Tibial nerve (tissue), 4 donors: ENCODE results near the gene PARD3B.

ENCODE experiments used
- CTCF ChIP-seq, 5 experiments: fragments of 200-600 bp in 3 of 5; fragments of 450-650 bp in 2 of 5; sonication (generic) in 3 of 5; IDR thresholded peaks; one replicate each; pipeline ENCODE4 v1.5.1; 2016 to 2019; ENCODE audit warnings: antibody characterized with exemption in 5 of 5, mild to moderate bottlenecking in 3 of 5, moderate library complexity in 2 of 5
- EP300 ChIP-seq, 2 donors: sonication (generic); formaldehyde crosslinking; IDR thresholded peaks; one replicate each; pipeline ENCODE4 v1.6.1; 2017; ENCODE audit warnings: antibody characterized with exemption in 2 of 2, mild to moderate bottlenecking in 1 of 2
- POLR2A ChIP-seq, 2 donors: fragments of 450-650 bp; IDR thresholded peaks; one replicate each; pipeline ENCODE4 v1.6.1; 2017; ENCODE audit warnings: antibody characterized with exemption in 2 of 2, mild to moderate bottlenecking in 2 of 2, moderate library complexity in 2 of 2

GRCh38 chr2:205193836-205194228 lies 648.6 kb downstream of the PARD3B start:
- TF ChIP-seq CTCF (IDR thresholded peaks at IDR 0.05) = no peak
- TF ChIP-seq POLR2A (IDR thresholded peaks at IDR 0.05) = no peak
- TF ChIP-seq EP300 (IDR thresholded peaks at IDR 0.05) = no peak
